ENCODE data around the gene RIC8B.
A peak's percentile ranks its signal among the peaks of the same experiment; 100 is the strongest.

- TF ChIP-seq CBX8 (IDR thresholded peaks at IDR 0.05) (no peak), RFX5 (IDR thresholded peaks at IDR 0.05) (no peak), RAD21 (conservative IDR thresholded peaks at IDR 0.05 in 1 of 2, IDR thresholded peaks at IDR 0.05 in 1 of 2) (peak; percentile 86 to 89), CTCF (IDR thresholded peaks at IDR 0.05) (peak; percentile 91), ZNF302 (CRISPR knock-in tag; IDR thresholded peaks at IDR 0.05) (no peak), POLR2AphosphoS2 (conservative IDR thresholded peaks at IDR 0.05; ENCODE audit: low read length) (no peak), POLR2A (IDR thresholded peaks at IDR 0.05; ENCODE audit: low read length) (no peak)
These were observed 145.5 kb downstream of the RIC8B start for GRCh38 chr12:106919910-106920544.
